AG09319 (cell line): ENCODE results near the gene NDUFS7.

Experiments used
- DNase-seq: peaks from one replicate; pipeline ENCODE4 v3.0.0-alpha.2; 2010; ENCODE audit warnings: low read depth; ENCODE audit errors: extremely low read depth
- TF ChIP-seq, protein P1 (sequence below): IDR thresholded peaks from 2 replicates; pipeline ENCODE4 v1.5.1; 2011; ENCODE audit warnings: low read depth, mild to moderate bottlenecking, inconsistent platforms, low read length, moderate library complexity

Gene NDUFS7

GRCh38 chr19:1406774-1407527 lies 23.2 kb downstream of the NDUFS7 start:
- DNase-seq = peak; percentile 96
- TF ChIP-seq, protein P1, sequence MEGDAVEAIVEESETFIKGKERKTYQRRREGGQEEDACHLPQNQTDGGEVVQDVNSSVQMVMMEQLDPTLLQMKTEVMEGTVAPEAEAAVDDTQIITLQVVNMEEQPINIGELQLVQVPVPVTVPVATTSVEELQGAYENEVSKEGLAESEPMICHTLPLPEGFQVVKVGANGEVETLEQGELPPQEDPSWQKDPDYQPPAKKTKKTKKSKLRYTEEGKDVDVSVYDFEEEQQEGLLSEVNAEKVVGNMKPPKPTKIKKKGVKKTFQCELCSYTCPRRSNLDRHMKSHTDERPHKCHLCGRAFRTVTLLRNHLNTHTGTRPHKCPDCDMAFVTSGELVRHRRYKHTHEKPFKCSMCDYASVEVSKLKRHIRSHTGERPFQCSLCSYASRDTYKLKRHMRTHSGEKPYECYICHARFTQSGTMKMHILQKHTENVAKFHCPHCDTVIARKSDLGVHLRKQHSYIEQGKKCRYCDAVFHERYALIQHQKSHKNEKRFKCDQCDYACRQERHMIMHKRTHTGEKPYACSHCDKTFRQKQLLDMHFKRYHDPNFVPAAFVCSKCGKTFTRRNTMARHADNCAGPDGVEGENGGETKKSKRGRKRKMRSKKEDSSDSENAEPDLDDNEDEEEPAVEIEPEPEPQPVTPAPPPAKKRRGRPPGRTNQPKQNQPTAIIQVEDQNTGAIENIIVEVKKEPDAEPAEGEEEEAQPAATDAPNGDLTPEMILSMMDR = peak; percentile 29

GRCh38 chr19:1407528-1408299 lies 24.0 kb downstream of the NDUFS7 start, which contains the start of gene DAZAP1:
TSS of gene DAZAP1 (plus strand) at chr19:1407586. CDS start at chr19:1407774, 188 bp downstream.
- DNase-seq = no peak
- TF ChIP-seq, protein P1 = no peak

DNA sequence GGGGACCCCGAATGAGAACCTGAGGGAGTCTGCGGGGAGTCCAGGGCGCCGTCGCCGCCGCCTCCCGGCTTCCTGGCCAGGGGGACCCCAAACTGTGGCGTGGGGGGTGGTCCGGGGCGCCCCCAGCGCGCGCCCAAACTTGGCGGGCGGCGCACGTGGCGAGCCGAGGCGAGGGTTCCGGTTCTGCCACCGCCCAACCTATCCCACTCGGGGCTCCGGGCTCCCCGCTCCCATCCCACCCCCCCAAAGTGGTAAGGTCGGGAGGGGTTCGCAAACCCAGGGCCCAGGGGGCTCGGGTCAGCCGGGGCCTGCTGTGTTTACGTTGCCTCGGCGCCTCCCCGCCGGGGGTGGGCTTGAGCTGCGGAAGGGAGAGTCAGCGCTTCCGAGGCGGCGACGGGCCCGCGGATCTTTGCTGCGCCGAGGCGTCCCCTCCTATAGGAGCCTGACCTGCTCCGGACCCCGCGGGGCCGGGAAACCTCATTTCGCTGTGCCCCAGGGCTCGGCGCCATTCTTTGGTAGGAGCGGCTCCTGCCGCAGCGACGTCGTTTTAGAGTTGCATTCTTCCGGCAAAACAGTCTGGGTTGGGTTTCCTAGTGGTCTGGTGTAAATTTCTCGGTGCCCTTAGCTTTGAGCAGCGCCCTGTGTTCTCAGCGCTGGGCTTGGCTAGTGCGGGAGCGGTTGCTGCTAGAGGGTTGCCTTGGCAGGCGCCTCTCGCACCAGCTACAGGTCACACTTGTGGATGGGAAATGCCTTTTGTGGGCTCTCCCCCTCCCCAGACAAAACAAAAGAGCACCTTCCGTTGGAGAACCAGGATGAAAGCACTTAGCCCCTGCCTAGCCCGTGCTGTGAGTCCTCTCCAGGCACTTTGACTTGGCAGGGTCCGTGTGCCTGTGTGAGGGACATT lies 24.8 kb downstream of the NDUFS7 start:
- TF ChIP-seq, protein P1 = no peak; the same call in 1 of the 2 replicates

GRCh38 chr19:1409204-1410005 lies 25.7 kb downstream of the NDUFS7 start:
- TF ChIP-seq, protein P1 = no peak
- DNase-seq = no peak

More for the DNA sequence above, 24.8 kb downstream of the NDUFS7 start:
- no peak for DNase-seq

GRCh38 chr19:1410136-1410786 lies 26.6 kb downstream of the NDUFS7 start:
- DNase-seq = no peak
- TF ChIP-seq, protein P1 = no peak

DNA sequence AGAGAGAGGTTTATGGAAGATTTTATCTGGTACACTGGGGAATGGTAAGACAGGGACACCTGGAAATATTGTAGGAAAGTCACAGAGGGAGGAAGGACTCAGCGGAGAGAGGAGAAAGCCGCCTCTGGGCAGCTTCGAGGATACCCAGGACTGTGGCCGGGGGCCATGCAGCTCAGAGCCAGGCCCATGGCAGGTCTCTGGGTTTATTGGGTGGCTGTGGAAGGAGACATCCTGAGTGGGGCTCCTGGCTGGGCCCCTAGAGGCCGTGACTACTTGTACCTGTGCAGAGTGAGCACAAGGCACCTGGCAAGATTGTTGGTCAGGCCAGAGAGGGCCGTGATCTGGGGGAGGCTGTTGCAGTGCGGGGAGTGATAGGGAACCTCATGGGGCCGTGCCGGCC lies 27.1 kb downstream of the NDUFS7 start:
- TF ChIP-seq, protein P1 = no peak
- DNase-seq = no peak
